Measurements from ENCODE around the gene DNMBP.
A peak's percentile ranks its signal among the peaks of the same experiment; 100 is the strongest.
"Not testable (repeated sequence)": the region's sequence is repeated elsewhere in the genome, so short reads cannot be mapped to it uniquely, and the experiment has no call there.

Gene DNMBP

DNA sequence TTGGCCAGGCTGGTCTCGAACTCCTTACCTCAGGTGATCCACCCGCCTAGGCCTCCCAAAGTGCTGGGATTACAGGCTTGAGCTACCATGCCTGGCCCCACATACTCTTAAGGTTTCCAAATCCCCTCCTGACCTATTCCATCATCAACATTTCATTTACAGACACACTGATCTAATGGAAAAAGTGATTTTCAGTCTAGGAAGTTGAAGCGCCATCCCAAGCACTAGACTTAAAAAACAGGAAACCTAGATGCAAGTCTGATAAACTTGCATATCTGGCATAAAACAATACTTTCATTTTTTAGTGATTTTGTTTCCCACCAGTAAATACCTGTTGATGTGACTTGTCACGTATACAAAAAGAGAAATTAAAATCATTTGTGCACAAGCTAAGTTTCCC is 44.0 kb downstream of the DNMBP start:
- in situ Hi-C loops (cut with HindIII; ENCODE audit: low pct_ligation_motif_present, low pct_unique_long_range_greater_than_20kb, low sequenced_read_pairs): no loop called here
- DNase-seq: no peak

DNA sequence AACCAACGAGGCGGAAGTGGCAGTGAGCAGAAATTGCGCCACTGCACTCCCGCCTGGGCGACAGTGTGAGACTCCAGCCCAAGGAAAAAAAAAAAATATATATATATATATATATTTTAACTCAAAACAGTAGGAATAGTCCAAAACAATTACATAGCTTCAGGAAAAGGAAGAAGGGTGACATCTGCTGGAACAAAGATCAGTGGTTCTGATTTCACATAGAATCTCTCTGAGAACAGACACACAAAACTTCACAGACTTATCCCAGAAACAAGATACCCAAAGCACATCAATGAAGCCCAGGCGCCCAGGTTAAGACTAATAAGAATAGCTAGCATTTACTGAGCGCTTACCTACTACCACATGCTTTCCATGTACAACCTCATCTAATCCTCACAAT is 45.0 kb downstream of the DNMBP start:
- DNase-seq: peak; percentile 27

DNA sequence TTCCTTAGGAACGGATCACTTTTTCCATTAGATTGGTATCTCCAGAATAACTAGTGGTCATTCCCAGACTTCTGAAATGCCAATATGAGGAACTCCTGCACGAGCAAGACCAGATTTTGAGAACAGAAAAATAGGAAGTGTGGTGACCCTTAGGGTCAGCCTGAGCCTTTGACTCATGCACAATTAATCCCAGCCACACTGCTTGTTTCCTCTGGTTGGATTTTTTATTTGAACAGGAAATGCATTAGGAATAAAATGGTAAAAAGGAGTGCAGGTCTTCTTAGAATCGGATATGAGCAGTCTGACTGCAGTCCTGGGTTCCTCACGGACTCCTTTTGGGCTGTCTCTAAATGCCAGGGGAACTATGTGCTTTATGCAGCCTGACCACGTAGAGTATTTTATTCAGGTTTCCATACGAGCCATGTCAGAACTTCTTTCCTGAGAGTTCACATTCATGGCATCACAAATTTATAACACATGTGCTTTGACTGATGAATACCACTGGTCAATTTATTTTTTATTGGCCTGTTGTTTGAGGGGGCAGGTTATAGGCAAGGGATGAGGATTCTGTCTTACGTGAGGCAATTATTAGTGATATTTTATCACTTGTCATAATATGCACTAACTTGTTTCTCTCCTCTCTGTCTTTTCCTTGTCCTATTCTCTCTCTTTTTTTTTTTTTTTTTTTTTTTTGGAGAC is 46.1 kb downstream of the DNMBP start:
- in situ Hi-C loops (cut with HindIII; ENCODE audit: low pct_ligation_motif_present, low pct_unique_long_range_greater_than_20kb, low sequenced_read_pairs): not testable (repeated sequence)

More for the DNA sequence above, 45.0 kb downstream of the DNMBP start:
- in situ Hi-C loops (cut with HindIII; ENCODE audit: low pct_ligation_motif_present, low pct_unique_long_range_greater_than_20kb, low sequenced_read_pairs): no loop called here

DNA sequence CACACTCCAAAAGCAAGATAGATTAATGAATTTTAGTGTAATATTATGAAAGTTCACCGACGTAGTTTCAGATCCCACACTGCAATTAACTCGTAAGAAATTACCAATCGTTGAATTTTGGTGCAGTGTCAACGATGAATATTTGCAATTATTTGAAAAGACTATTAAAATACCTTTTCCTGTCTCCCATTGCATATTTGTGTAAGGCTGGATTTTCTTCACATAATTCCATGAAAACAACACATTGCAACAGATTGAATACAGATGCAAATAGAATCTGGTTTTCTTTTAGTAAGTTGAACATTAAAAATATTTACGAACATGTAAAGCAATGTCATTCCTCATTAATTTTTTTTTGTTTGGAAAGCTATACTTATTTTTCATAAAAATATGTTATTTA is 50.9 kb downstream of the DNMBP start:
- in situ Hi-C loops (cut with HindIII; ENCODE audit: low pct_ligation_motif_present, low pct_unique_long_range_greater_than_20kb, low sequenced_read_pairs): no loop called here
- no peak for DNase-seq

More for the DNA sequence above, 46.1 kb downstream of the DNMBP start:
- DNase-seq: not testable (repeated sequence)

DNA sequence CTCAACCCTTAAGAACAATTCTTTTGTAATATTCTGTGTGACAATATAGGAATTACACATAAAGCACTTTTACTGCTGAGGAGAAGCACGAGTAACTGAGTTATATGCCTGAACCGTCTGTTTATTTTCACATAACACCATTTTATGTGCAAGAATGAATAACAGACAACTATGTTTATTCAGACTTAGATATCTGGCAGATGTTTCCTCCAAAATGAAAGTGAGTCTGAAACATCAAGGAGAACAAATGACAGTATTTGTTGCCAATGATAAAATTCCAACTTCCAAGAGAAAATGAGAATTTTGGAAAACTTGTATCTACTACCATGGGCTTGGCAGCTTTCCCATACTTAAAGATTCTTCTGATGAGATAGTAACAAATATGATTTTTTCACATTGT is 51.4 kb downstream of the DNMBP start:
- in situ Hi-C loops (cut with HindIII; ENCODE audit: low pct_ligation_motif_present, low pct_unique_long_range_greater_than_20kb, low sequenced_read_pairs): no loop called here
- DNase-seq: no peak

DNA sequence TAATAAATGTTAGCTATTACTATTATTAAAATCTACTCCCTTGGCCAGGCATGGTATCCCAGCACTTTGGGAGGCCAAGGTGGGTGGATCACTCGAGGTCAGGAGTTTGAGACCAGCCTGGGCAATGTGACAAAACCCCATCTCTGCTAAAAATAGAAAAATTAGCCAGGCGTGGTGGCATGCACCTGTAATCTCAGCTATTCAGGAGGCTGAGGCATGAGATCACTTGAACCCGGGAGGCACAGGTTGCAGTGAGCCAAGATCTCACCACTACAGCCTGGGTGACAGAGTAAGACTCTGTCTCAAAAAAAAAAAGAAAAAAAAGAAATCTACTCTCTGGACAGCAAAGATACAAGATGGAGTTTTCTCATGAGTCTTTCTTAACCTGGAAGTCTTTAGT is 56.2 kb downstream of the DNMBP start:
- in situ Hi-C loops (cut with HindIII; ENCODE audit: low pct_ligation_motif_present, low pct_unique_long_range_greater_than_20kb, low sequenced_read_pairs); DNase-seq: not testable (repeated sequence)

DNA sequence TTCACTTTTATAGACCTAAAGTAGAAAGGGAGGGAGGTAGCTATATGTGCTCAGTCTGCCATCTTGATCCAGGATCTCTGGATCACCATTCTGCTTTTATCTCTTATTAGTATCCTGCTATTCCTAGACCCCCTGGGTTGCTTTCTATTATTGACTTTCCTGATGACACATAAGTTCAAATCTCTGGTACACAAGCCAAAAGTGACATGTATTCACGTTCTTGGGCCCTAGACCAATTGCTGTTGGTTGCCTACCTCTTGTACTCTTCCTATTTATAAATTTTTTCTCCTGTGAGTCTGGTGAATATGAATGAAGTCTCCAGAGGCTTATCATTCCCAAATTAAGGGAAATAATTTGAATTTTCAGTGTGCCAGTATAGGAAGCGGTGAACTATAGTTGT is 56.9 kb downstream of the DNMBP start:
- in situ Hi-C loops (cut with HindIII; ENCODE audit: low pct_ligation_motif_present, low pct_unique_long_range_greater_than_20kb, low sequenced_read_pairs): no loop called here
- DNase-seq: no peak

DNA sequence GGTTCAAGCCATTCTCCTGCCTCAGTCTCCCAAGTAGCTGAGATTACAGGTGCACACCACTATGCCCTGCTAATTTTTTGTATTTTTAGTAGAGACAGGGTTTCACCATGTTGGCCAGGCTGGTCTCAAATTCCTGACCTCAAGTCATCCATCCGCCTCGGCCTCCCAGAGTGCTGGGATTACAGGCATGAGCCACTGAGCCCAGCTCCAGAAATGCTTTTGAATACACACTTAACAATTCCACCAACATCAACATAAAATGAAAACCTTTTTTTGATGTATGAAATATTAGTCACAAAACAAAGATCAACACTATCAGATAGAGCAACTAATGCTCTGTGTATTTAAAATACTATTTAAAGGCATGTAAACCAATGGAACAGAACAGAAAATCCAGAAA is 63.7 kb downstream of the DNMBP start:
- DNase-seq: peak; percentile 58
- in situ Hi-C loops (cut with HindIII; ENCODE audit: low pct_ligation_motif_present, low pct_unique_long_range_greater_than_20kb, low sequenced_read_pairs): not testable (repeated sequence)

DNA sequence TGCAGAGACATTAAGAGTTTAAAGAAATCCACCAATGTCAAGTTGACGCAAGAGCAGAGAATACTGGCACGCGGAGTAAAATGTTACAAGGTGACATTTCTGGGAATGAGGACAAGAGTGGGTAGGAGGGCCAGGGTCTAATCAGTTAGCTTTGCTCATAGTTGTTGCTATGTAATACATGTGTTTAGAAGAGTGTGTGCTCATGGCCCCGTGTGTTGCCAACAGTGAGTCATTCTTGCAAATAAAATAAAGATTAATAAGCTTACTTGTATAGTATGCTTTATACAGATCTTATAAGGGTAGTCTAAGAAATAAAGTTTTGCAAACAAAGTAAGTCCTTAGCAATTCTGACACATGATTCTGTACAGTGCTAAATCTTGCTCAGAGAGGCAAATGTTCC is 64.5 kb downstream of the DNMBP start:
- in situ Hi-C loops (cut with HindIII; ENCODE audit: low pct_ligation_motif_present, low pct_unique_long_range_greater_than_20kb, low sequenced_read_pairs): no loop called here
- DNase-seq: peak; percentile 42

DNA sequence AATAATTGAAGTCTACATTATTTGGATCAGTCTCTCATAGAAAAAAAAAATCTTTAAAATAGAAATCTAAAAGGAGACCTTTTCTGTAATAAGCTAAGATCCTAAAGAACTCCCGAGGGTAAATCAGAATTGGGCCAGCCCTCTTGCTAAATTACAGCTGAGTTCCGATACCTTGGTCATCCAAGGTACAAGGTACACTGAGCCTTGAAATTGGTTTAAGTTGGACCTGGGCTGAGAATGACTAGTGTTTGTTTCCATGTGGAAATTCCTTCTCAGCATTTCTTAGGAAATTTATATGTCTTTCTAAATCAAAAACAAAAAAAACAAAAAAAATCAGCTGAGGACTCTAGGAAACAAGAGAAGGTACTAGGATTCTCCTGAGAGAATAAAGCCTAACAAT is 64.9 kb downstream of the DNMBP start:
- DNase-seq: no peak
- in situ Hi-C loops (cut with HindIII; ENCODE audit: low pct_ligation_motif_present, low pct_unique_long_range_greater_than_20kb, low sequenced_read_pairs): no loop called here

DNA sequence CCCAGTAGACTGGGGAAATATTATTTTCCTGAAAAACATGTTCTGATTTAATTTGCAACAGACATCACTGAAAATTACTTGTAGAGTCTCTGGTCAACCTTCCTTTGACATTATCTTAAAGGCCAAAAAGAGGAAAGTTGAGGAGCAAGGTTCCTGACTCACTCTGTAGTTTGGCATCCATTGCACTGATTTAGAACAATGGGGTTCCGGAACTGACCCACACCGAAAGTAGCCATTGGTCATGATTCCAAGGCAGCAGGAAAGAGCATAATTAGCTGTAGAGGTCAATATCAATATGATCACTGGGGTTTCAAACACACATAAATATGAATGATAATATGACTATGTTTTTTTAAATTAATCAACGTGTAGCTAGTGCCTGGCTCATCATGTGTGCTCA is 65.8 kb downstream of the DNMBP start:
- in situ Hi-C loops (cut with HindIII; ENCODE audit: low pct_ligation_motif_present, low pct_unique_long_range_greater_than_20kb, low sequenced_read_pairs): no loop called here
- no peak for DNase-seq

DNA sequence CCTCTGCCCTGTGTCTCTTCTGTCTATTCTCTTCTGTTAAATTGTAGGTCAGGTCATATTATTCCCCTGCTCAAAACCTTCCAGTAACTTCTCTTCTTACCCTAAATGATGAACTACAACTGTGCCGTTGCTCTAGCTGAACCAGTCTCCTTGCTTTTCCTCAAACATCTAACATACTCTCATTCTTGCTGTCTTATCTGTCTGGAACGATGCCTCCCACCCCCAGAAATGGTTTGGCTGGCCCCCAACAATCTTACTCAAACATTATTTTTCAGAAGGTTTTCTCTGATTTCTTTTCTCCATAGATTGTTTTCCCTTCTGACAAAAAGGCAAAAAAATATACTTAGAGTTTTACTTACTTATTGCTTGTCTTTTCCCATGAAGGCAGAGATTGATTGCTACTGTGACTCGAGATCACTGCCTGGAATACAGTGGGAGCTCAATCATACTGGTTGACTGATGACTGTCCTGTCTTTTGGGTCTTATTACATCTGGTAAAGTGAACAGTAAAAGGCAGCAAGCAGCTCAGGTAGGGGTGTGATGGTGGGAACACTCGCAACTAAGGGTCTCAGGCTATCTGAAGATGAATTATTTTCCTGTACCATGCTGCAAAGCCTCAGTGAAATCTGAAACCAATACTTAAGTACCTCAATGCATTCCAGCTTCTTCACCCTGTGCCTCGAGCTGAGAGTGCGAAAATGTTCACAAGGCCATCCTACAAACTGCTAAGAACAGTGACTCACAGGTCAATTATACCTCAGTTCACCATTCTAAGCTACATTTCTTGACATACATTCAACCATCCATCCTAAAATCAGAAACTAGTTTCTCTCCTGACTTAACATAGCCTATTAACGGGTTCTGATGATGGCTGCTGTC is 67.6 kb downstream of the DNMBP start:
- DNase-seq: no peak
- in situ Hi-C loops (cut with HindIII; ENCODE audit: low pct_ligation_motif_present, low pct_unique_long_range_greater_than_20kb, low sequenced_read_pairs): no loop called here

DNA sequence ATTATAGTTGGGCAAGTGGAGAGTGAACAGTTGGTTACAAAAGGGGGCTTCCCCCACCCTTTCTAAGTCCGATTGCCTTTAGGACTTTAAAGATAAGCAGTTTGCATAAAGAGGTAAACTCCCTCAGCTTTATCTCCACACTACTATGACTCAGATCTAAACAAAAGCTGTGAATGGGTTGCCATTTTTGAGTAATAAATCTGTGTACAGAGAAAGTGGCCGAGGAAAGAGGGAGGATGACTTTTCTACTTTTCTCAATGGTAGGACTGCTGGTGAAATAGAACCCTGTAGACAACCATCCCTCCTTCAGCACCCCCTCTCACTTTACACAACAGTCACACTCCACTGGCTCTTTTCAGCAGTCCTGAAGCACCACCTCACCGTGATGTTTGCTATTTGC is 71.2 kb downstream of the DNMBP start:
- no peak for DNase-seq
- in situ Hi-C loops (cut with HindIII; ENCODE audit: low pct_ligation_motif_present, low pct_unique_long_range_greater_than_20kb, low sequenced_read_pairs): no loop called here

DNA sequence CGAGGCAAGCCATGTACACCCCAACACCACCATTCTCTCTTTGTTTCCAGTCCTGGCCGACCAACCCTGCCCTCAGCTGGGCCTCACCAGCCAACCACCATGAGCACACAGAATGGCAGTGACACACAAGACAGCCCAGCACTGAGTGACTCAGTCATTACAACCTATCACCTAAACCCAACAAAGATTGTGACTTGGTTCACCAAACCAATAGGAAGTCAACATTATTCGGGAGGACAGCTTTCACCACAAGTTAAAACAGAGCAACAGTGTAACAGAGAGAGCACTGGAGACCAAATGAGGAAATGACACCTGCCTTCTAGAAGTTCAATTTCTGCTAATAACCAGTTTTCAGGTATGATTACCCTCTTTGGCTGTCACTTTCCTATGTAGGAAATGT is 72.1 kb downstream of the DNMBP start:
- no peak for DNase-seq
- in situ Hi-C loops (cut with HindIII; ENCODE audit: low pct_ligation_motif_present, low pct_unique_long_range_greater_than_20kb, low sequenced_read_pairs): no loop called here

DNA sequence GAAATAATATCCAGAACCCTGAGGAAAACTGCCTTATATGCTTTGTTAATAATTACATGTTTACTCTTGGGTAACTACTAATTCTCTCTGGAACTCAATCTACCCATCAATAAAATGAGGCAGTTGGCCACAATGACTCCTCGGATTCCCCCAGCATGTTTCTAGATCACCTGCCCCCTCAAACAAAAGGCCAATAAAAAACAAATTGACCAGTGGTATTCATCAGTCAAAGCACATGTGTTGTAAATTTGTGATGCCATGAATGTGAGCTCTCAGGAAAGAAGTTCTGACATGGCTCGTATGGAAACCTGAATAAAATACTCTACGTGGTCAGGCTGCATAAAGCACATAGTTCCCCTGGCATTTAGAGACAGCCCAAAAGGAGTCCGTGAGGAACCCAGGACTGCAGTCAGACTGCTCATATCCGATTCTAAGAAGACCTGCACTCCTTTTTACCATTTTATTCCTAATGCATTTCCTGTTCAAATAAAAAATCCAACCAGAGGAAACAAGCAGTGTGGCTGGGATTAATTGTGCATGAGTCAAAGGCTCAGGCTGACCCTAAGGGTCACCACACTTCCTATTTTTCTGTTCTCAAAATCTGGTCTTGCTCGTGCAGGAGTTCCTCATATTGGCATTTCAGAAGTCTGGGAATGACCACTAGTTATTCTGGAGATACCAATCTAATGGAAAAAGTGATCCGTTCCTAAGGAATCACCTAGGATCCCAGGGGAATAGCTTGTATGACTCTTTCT is 77.4 kb downstream of the DNMBP start:
- DNase-seq; in situ Hi-C loops (cut with HindIII; ENCODE audit: low pct_ligation_motif_present, low pct_unique_long_range_greater_than_20kb, low sequenced_read_pairs): not testable (repeated sequence)

DNA sequence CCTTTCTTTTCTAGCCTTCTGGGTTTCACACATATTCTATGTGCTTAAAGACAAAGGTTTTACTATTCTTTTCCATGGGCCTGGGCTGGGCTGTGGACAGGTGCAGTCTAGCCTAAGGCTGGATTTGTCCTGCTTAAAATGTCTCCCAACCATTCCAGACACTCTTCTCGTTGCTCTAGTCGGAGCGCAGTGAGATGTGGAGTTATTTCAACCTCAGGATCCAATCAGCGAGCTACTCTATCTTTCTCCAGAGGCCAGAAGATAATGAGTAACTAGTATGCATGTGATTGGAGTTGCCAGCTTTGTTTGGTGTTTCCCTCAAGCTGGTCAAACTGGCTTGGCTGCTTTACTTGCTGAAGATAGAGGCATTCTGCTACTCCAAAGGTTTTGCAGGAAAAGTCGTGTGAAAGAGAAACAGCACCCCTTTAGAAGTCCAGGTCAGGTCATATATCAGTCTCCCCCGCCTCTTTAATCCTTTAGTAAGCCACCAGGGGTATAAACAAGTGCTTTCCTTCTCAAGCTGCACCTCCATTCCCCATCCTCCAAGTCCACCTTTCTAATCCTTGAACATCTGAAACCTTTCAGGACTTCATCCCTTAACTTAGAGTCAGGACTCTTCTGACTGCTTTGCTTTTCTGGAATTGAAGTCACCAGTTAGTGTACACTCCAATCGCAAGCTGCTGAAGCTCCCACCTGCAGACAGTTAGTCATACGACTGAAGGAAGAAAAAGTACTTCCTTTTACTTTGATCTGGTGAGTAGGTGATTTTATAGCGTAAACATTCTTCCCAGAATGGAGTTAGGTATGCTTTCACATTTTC is 78.8 kb downstream of the DNMBP start:
- DNase-seq: peak; percentile 96
- in situ Hi-C loops (cut with HindIII; ENCODE audit: low pct_ligation_motif_present, low pct_unique_long_range_greater_than_20kb, low sequenced_read_pairs): no loop called here

DNA sequence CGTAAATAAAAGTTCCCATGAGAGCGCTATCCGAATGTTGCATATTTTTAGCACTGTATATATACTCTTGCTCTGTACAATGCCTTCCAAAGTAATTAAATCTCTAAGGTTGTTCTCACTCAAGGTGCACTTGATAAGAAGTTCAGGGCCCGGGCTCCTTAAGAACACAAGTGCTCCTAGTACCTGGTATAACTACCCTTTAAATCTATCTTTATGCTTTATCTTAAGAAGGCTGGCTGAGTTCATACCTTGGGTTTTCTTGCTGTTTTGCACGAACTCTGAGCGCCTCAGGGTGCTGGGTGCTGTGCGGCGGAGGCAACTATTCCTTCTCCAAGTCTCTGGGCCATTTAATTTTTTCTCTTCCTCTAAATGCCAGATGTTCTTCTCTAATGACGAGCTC is 80.4 kb downstream of the DNMBP start:
- DNase-seq: no peak
- in situ Hi-C loops (cut with HindIII; ENCODE audit: low pct_ligation_motif_present, low pct_unique_long_range_greater_than_20kb, low sequenced_read_pairs): no loop called here

DNA sequence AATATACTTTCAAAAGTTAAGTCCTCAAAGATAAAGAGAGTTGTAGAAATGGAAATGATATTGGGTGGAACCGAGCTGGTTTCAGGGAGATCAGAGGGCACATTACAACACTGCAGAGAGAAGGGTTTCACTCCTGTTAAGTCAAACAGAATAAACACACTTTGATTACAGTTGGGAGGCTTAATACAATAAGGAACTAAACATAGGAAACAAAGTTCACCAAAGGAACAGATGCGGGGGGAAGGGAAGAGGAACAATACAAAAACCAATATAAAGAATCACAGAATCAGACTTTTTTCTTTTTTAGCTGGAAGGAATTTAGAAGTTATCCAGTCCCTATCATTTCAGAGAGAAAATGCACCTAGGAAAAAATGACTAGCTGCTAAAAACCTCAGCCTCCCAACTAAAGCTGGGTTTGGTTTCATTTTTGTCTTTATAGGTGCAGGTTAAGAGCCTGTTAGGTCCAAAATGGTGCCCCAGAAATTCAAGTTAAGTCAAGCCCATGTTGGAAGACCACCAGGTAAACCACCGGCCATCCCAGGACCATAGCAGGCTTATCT is 81.9 kb downstream of the DNMBP start:
- in situ Hi-C loops (cut with HindIII; ENCODE audit: low pct_ligation_motif_present, low pct_unique_long_range_greater_than_20kb, low sequenced_read_pairs): no loop called here
- DNase-seq: no peak

Measured in ACHN (cell line).